Measurements from ENCODE around the gene MACROD2.
"Not testable (repeated sequence)": the region's sequence is repeated elsewhere in the genome, so short reads cannot be mapped to it uniquely, and the experiment has no call there.

The MACROD2 gene

GRCh38 chr20:14197097-14197496 is 201.8 kb downstream of the MACROD2 start:
- no peak for DNase-seq

- no peak for DNase-seq
These were observed 203.1 kb downstream of the MACROD2 start for GRCh38 chr20:14198416-14198815.

- no peak for DNase-seq
These were observed 203.8 kb downstream of the MACROD2 start for GRCh38 chr20:14199111-14199510.

GRCh38 chr20:14203657-14204056 is 208.3 kb downstream of the MACROD2 start:
- no peak for DNase-seq

- no peak for DNase-seq
These were observed 212.3 kb downstream of the MACROD2 start for GRCh38 chr20:14207591-14207990.

- DNase-seq, result no peak
These were observed 213.6 kb downstream of the MACROD2 start for GRCh38 chr20:14208956-14209355.

GRCh38 chr20:14210146-14210545 is 214.8 kb downstream of the MACROD2 start:
- no peak for DNase-seq

- DNase-seq, result no peak
These were observed 218.7 kb downstream of the MACROD2 start for GRCh38 chr20:14214046-14214445.

GRCh38 chr20:14215880-14216279 is 220.6 kb downstream of the MACROD2 start:
- DNase-seq, result not testable (repeated sequence)

GRCh38 chr20:14219801-14220461 is 224.6 kb downstream of the MACROD2 start:
- DNase-seq, result no peak

- no peak for DNase-seq
These were observed 225.7 kb downstream of the MACROD2 start for GRCh38 chr20:14220986-14221385.

GRCh38 chr20:14223806-14224205 is 228.5 kb downstream of the MACROD2 start:
- no peak for DNase-seq

- not testable (repeated sequence) for DNase-seq
These were observed 231.0 kb downstream of the MACROD2 start for GRCh38 chr20:14226051-14227049.

- DNase-seq, result no peak
These were observed 237.3 kb downstream of the MACROD2 start for GRCh38 chr20:14232650-14233049.

GRCh38 chr20:14234666-14235295 is 239.5 kb downstream of the MACROD2 start:
- DNase-seq, result no peak

GRCh38 chr20:14235355-14235754 is 240.0 kb downstream of the MACROD2 start:
- no peak for DNase-seq

GRCh38 chr20:14245368-14245970 is 250.2 kb downstream of the MACROD2 start:
- DNase-seq, result no peak

- DNase-seq, result no peak
These were observed 264.4 kb downstream of the MACROD2 start for GRCh38 chr20:14259689-14260088.

- no peak for DNase-seq
These were observed 265.1 kb downstream of the MACROD2 start for GRCh38 chr20:14260367-14260766.

GRCh38 chr20:14264869-14265268 is 269.6 kb downstream of the MACROD2 start:
- no peak for DNase-seq

- no peak for DNase-seq
These were observed 270.9 kb downstream of the MACROD2 start for GRCh38 chr20:14266246-14266645.

GRCh38 chr20:14270751-14271150 is 275.4 kb downstream of the MACROD2 start:
- DNase-seq, result not testable (repeated sequence)

- DNase-seq, result no peak
These were observed 286.8 kb downstream of the MACROD2 start for GRCh38 chr20:14282140-14282539.
